ENCODE data around the gene KCNJ9. TPM values are rescaled to one million over a fixed set of nuclear protein-coding genes. Genes with fewer than 3 reads are reported as not detected.
A peak's percentile ranks its signal among the peaks of the same experiment; 100 is the strongest.

Gene KCNJ9
- total and polyA plus RNA-seq, 4 donors = not detected

GRCh38 chr1:160070243-160071163 lies 10.8 kb upstream of the KCNJ9 start:
- ATAC-seq (ENCODE audit: insufficient read depth, low FRiP score) = peak; percentile 78
- H3K36me3 ChIP-seq (ENCODE audit: control insufficient read depth in 4 of 4, insufficient read depth in 4 of 4, low read length in 4 of 4) = no peaks in the 10 kb centered on the region
- peak overlapping the region in 1 of 2 donors; percentile 2 for H3K9ac ChIP-seq (ENCODE audit: insufficient read depth in 1 of 2, low read length in 2 of 2)
- H3K27me3 ChIP-seq (ENCODE audit: control insufficient read depth in 3 of 3, insufficient read depth in 3 of 3, low read length in 2 of 3) = peaks cover 0 to 26% (median 11%) of the 10 kb centered on the region in 3 donors
- no peak overlapping the region for H3K27ac ChIP-seq (ENCODE audit: low read depth in 1 of 2, low read length in 1 of 2)
- peaks cover 0 to 8% (median 0%) of the 10 kb centered on the region in 5 donors for H3K4me1 ChIP-seq (ENCODE audit: control insufficient read depth in 5 of 5, insufficient read depth in 5 of 5, low read length in 5 of 5)
- peak overlapping the region; percentile 51 for H3K4me3 ChIP-seq
- no peak for TF ChIP-seq CTCF (IDR thresholded peaks at IDR 0.05; ENCODE audit: control extremely low read depth, extremely low read depth)
- peak; percentile 73 to 82 (median 76) for DNase-seq
- peaks cover 0 to 2% (median 0%) of the 10 kb centered on the region in 4 donors for H3K9me3 ChIP-seq (ENCODE audit: control insufficient read depth in 4 of 4, insufficient read depth in 3 of 4, low read length in 3 of 4)
- 1 to 2% methylated on average over 39 to 46 of the region's 46 CpGs for WGBS, 2 donors

GRCh38 chr1:160071289-160071688 lies 10.0 kb upstream of the KCNJ9 start:
- H3K36me3 ChIP-seq (ENCODE audit: control insufficient read depth in 4 of 4, insufficient read depth in 4 of 4, low read length in 4 of 4) = no peaks in the 10 kb centered on the region
- H3K27me3 ChIP-seq (ENCODE audit: control insufficient read depth in 3 of 3, insufficient read depth in 3 of 3, low read length in 2 of 3) = peaks cover 0 to 30% (median 15%) of the 10 kb centered on the region in 3 donors
- H3K4me1 ChIP-seq (ENCODE audit: control insufficient read depth in 5 of 5, insufficient read depth in 5 of 5, low read length in 5 of 5) = peaks cover 0 to 8% (median 0%) of the 10 kb centered on the region in 5 donors
- no peak for TF ChIP-seq CTCF (IDR thresholded peaks at IDR 0.05; ENCODE audit: control extremely low read depth, extremely low read depth)
- no peak overlapping the region for H3K27ac ChIP-seq (ENCODE audit: low read depth in 1 of 2, low read length in 1 of 2)
- no peak for ATAC-seq (ENCODE audit: insufficient read depth, low FRiP score)
- DNase-seq = no peak
- peaks cover 0 to 2% (median 0%) of the 10 kb centered on the region in 4 donors for H3K9me3 ChIP-seq (ENCODE audit: control insufficient read depth in 4 of 4, insufficient read depth in 3 of 4, low read length in 3 of 4)
- 81 to 82% methylated on average over 5 of the region's 5 CpGs for WGBS, 2 donors
- no peak overlapping the region for H3K4me3 ChIP-seq
- H3K9ac ChIP-seq (ENCODE audit: insufficient read depth in 1 of 2, low read length in 2 of 2) = no peak overlapping the region

GRCh38 chr1:160074865-160075264 lies 6.5 kb upstream of the KCNJ9 start:
- no peaks in the 10 kb centered on the region for H3K36me3 ChIP-seq (ENCODE audit: control insufficient read depth in 4 of 4, insufficient read depth in 4 of 4, low read length in 4 of 4)
- ATAC-seq (ENCODE audit: insufficient read depth, low FRiP score) (no peak), DNase-seq (no peak)
- no peak overlapping the region for H3K27ac ChIP-seq (ENCODE audit: low read depth in 1 of 2, low read length in 1 of 2)
- H3K4me3 ChIP-seq = no peak overlapping the region
- whole genome bisulfite sequencing, 2 donors = 59 to 77% methylated on average over 4 of the region's 4 CpGs
- peaks cover 0 to 48% (median 20%) of the 10 kb centered on the region in 3 donors for H3K27me3 ChIP-seq (ENCODE audit: control insufficient read depth in 3 of 3, insufficient read depth in 3 of 3, low read length in 2 of 3)
- no peak for TF ChIP-seq CTCF (IDR thresholded peaks at IDR 0.05; ENCODE audit: control extremely low read depth, extremely low read depth)
- H3K9me3 ChIP-seq (ENCODE audit: control insufficient read depth in 4 of 4, insufficient read depth in 3 of 4, low read length in 3 of 4) = no peaks in the 10 kb centered on the region
- no peak overlapping the region for H3K9ac ChIP-seq (ENCODE audit: insufficient read depth in 1 of 2, low read length in 2 of 2)
- peaks cover 0 to 4% (median 0%) of the 10 kb centered on the region in 5 donors for H3K4me1 ChIP-seq (ENCODE audit: control insufficient read depth in 5 of 5, insufficient read depth in 5 of 5, low read length in 5 of 5)
